LHCN-M2 (cell line): ENCODE measurements around the gene CPN2. TPM values are rescaled to one million over a fixed set of nuclear protein-coding genes. Genes with fewer than 3 reads are reported as not detected.

Source experiments
- DNase-seq: peaks from one replicate; pipeline ENCODE4 v3.0.0-alpha.2; 2012; ENCODE audit warnings: low read depth
- total RNA-seq: library from RNA; depleted of rRNA; stranded (reverse); fragments of >200 nt; gene quantifications from 2 replicates; pipeline ENCODE4 v1.2.3, GENCODE V29; 2014

CPN2 gene
- total RNA-seq, 1 experiment from 2014 or later = not detected

- DNase-seq = no peak
Observed at GRCh38 chr3:194314388-194315068, 36.6 kb downstream of the CPN2 start.

- DNase-seq = no peak
Observed at GRCh38 chr3:194313560-194314387, 37.4 kb downstream of the CPN2 start.

- no peak for DNase-seq
Observed at GRCh38 chr3:194312743-194313281, 38.3 kb downstream of the CPN2 start.

GRCh38 chr3:194312186-194312742 is 38.9 kb downstream of the CPN2 start:
- no peak for DNase-seq

GRCh38 chr3:194311000-194311399 is 40.1 kb downstream of the CPN2 start:
- DNase-seq = no peak

GRCh38 chr3:194310060-194310835 is 40.9 kb downstream of the CPN2 start:
- DNase-seq = no peak

GRCh38 chr3:194308601-194309449 is 42.3 kb downstream of the CPN2 start:
- DNase-seq = no peak

- no peak for DNase-seq
Observed at GRCh38 chr3:194307849-194308248, 43.3 kb downstream of the CPN2 start.

GRCh38 chr3:194306771-194307640 is 44.1 kb downstream of the CPN2 start:
- no peak for DNase-seq

GRCh38 chr3:194306109-194306686 is 44.9 kb downstream of the CPN2 start:
- DNase-seq = no peak

- DNase-seq = no peak
Observed at GRCh38 chr3:194305356-194306108, 45.6 kb downstream of the CPN2 start.

- DNase-seq = no peak
Observed at GRCh38 chr3:194304186-194304917, 46.8 kb downstream of the CPN2 start.

GRCh38 chr3:194303749-194304148 is 47.4 kb downstream of the CPN2 start:
- no peak for DNase-seq

GRCh38 chr3:194301730-194302129 is 49.4 kb downstream of the CPN2 start:
- DNase-seq = no peak

GRCh38 chr3:194300936-194301335 is 50.2 kb downstream of the CPN2 start:
- DNase-seq = no peak

GRCh38 chr3:194300382-194300758 is 50.8 kb downstream of the CPN2 start:
- DNase-seq = no peak

GRCh38 chr3:194298331-194299227 is 52.5 kb downstream of the CPN2 start:
- DNase-seq = no peak
